HEK293 (cell line): Measurements from ENCODE around the gene SEMA3D.

Experiments used
- MEIS1 ChIP-seq: sonication (generic); formaldehyde crosslinking; IDR thresholded peaks from 2 replicates; pipeline ENCODE4 v1.8.1; 2022; ENCODE audit warnings: missing genetic modification reagents, mild to moderate bottlenecking, borderline replicate concordance
- ZNF621 ChIP-seq: fragments of 450-650 bp; formaldehyde crosslinking; IDR thresholded peaks from 2 replicates; pipeline ENCODE4 v1.5.1; 2017; ENCODE audit warnings: missing biosample characterization, missing genetic modification characterization
- TF ChIP-seq, protein P1 (sequence below): fragments of 450-650 bp; formaldehyde crosslinking; IDR thresholded peaks from 2 replicates; pipeline ENCODE4 v1.5.1; 2016; ENCODE audit warnings: missing biosample characterization, missing genetic modification characterization

DNA sequence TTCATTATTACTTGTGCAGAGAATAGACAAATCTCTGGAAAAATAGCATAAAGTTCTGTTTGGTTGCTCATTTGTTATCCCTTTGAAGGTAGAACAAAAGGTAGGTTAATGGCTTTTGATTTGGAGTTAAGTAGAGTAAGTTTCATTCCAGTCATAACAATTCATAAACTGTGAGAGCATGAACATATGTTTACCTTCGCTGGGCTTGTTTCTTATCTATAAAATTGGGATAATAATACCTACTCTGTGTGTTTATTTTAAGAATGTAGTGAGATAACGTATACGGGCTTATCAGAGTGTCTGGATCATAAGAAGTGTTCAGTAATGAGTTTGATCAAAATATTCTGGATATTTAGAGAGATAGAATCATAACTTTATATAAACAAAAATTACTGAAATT lies 155.4 kb downstream of the SEMA3D start:
- TF ChIP-seq, protein P1, sequence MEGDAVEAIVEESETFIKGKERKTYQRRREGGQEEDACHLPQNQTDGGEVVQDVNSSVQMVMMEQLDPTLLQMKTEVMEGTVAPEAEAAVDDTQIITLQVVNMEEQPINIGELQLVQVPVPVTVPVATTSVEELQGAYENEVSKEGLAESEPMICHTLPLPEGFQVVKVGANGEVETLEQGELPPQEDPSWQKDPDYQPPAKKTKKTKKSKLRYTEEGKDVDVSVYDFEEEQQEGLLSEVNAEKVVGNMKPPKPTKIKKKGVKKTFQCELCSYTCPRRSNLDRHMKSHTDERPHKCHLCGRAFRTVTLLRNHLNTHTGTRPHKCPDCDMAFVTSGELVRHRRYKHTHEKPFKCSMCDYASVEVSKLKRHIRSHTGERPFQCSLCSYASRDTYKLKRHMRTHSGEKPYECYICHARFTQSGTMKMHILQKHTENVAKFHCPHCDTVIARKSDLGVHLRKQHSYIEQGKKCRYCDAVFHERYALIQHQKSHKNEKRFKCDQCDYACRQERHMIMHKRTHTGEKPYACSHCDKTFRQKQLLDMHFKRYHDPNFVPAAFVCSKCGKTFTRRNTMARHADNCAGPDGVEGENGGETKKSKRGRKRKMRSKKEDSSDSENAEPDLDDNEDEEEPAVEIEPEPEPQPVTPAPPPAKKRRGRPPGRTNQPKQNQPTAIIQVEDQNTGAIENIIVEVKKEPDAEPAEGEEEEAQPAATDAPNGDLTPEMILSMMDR (tag by site-specific recombination), result no peak
- no peak for TF ChIP-seq MEIS1
- TF ChIP-seq ZNF621 (tag by site-specific recombination), result no peak
